ENCODE data around the gene PKD2. TPM values are rescaled to one million over a fixed set of nuclear protein-coding genes. Genes with fewer than 3 reads are reported as not detected.

PKD2 gene
- total and polyA plus RNA-seq, 2 of the 13 experiments (the other 11 are each of a cell fraction or from before 2014, with no cell fraction given), result 5.6 to 9.1 TPM

DNA sequence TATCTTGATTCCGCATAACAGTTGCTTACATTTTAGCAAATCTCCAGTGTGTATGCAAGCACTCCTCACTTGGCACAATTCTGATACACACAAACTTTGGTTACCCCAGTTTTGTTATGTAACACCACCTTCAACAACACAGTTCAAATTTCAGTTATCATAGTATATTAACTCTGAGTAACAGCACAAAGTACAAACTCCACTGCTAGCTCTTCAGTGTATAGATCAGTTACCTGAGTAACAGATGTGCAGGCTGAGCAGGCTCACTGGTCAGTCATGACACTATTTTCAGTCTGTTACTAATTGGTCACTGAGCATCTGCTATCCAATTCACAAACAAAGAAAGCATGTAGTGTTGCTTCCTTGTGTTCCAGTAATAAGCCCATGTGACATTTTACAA lies 55.4 kb downstream of the PKD2 start:
- H3K36me3 ChIP-seq (replicated peaks in 1 of 2; ENCODE audit: control insufficient read depth in 1 of 2, insufficient read depth in 2 of 2, low read length in 2 of 2), result peaks cover 4 to 9% of the 10 kb centered on the region in 2 experiments; a peak in 3 of 5 replicates
- BruUV-seq (replicated peaks), result no TSS peak
- no peak overlapping the region for H3K4me3 ChIP-seq (replicated peaks in 1 of 3; ENCODE audit: insufficient read depth in 1 of 3, low read depth in 2 of 3, low read length in 3 of 3)
- H3K27me3 ChIP-seq (ENCODE audit: control insufficient read depth in 1 of 2, insufficient read depth in 2 of 2, low read length in 2 of 2), result no peaks in the 10 kb centered on the region
- in situ Hi-C loops (cut with HindIII; ENCODE audit: extremely low pct_ligation_motif_present, low pct_unique_long_range_greater_than_20kb) (no loop called here), intact Hi-C loops (cut with micrococcal nuclease; ENCODE audit: unreplicated experiment) (loop anchor here (5.0 kb wide), 1 partner anchor 44 kb away; no protein-coding TSS in a partner anchor)
- WGBS (ENCODE audit: low lambda C conversion rate), result 96% methylated on average over 1 of the region's 1 CpG
- no peak overlapping the region for H3K27ac ChIP-seq (ENCODE audit: extremely low read length, insufficient read depth, low read length)
- ATAC-seq (peak; percentile 69), FAIRE-seq (no peak), DNase-seq (ENCODE audit: low spot score) (peak; percentile 25)
- no peak overlapping the region for H2AFZ ChIP-seq (ENCODE audit: low read length)
- no peaks in the 10 kb centered on the region for H3K79me2 ChIP-seq (ENCODE audit: insufficient read depth, low read length)
- POLR2A ChIA-PET, result interaction anchor here (0.6 kb wide), 1 partner anchor 45 kb away, joined by 3 read pairs; no protein-coding TSS in a partner anchor
- H4K20me1 ChIP-seq (ENCODE audit: insufficient read depth, low read length), result no peaks in the 10 kb centered on the region
- peaks cover 26% of the 10 kb centered on the region for H3K4me1 ChIP-seq (ENCODE audit: insufficient read depth, low read length)
- no peak overlapping the region for H3K4me2 ChIP-seq (ENCODE audit: low read depth, low read length)
- CTCF ChIA-PET (ENCODE audit: low intra/inter-chr PET ratio, low total read pairs), result interaction anchor here (1.2 kb wide), 1 partner anchor 143 kb away, joined by 3 read pairs; no protein-coding TSS in a partner anchor
- no peak overlapping the region for H3K9ac ChIP-seq (ENCODE audit: insufficient read depth, low read depth, low read length)
- H3K9me3 ChIP-seq (ENCODE audit: low read length), result no peaks in the 10 kb centered on the region
- TF ChIP-seq NR2F1 (CRISPR knock-in tag; IDR thresholded peaks at IDR 0.05) (no peak), ZNF343 (CRISPR knock-in tag; IDR thresholded peaks at IDR 0.05) (no peak), ARHGAP35 (CRISPR knock-in tag; IDR thresholded peaks at IDR 0.05; ENCODE audit: borderline replicate concordance) (no peak), SOX5 (CRISPR knock-in tag; IDR thresholded peaks at IDR 0.05; ENCODE audit: borderline replicate concordance) (0 out of 2 replicates have a peak, but pooled peaks have one; percentile 23), SIX4 (CRISPR knock-in tag; IDR thresholded peaks at IDR 0.05) (0 out of 2 replicates have a peak, but pooled peaks have one; percentile 35), ZNF446 (CRISPR knock-in tag; IDR thresholded peaks at IDR 0.05) (no peak), RBM22 (optimal IDR thresholded peaks at IDR 0.05; ENCODE audit: low read length) (no peak), ZNF17 (CRISPR knock-in tag; IDR thresholded peaks at IDR 0.05) (no peak), ZNF510 (CRISPR knock-in tag; IDR thresholded peaks at IDR 0.05; ENCODE audit: low read depth) (no peak), NCOR1 (IDR thresholded peaks at IDR 0.05; ENCODE audit: borderline replicate concordance, low read length) (peak; percentile 38; the same call in 1 of the 2 replicates)
- TF ChIP-seq, protein P1, sequence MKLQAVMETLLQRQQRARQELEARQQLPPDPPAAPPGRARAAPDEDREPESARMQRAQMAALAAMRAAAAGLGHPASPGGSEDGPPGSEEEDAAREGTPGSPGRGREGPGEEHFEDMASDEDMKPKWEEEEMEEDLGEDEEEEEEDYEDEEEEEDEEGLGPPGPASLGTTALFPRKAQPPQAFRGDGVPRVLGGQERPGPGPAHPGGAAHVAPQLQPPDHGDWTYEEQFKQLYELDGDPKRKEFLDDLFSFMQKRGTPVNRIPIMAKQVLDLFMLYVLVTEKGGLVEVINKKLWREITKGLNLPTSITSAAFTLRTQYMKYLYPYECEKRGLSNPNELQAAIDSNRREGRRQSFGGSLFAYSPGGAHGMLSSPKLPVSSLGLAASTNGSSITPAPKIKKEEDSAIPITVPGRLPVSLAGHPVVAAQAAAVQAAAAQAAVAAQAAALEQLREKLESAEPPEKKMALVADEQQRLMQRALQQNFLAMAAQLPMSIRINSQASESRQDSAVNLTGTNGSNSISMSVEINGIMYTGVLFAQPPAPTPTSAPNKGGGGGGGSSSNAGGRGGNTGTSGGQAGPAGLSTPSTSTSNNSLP (IDR thresholded peaks at IDR 0.05; ENCODE audit: low read depth, low read length), result peak; percentile 74; the same call in 1 of the 2 replicates
- TF ChIP-seq, protein P2, sequence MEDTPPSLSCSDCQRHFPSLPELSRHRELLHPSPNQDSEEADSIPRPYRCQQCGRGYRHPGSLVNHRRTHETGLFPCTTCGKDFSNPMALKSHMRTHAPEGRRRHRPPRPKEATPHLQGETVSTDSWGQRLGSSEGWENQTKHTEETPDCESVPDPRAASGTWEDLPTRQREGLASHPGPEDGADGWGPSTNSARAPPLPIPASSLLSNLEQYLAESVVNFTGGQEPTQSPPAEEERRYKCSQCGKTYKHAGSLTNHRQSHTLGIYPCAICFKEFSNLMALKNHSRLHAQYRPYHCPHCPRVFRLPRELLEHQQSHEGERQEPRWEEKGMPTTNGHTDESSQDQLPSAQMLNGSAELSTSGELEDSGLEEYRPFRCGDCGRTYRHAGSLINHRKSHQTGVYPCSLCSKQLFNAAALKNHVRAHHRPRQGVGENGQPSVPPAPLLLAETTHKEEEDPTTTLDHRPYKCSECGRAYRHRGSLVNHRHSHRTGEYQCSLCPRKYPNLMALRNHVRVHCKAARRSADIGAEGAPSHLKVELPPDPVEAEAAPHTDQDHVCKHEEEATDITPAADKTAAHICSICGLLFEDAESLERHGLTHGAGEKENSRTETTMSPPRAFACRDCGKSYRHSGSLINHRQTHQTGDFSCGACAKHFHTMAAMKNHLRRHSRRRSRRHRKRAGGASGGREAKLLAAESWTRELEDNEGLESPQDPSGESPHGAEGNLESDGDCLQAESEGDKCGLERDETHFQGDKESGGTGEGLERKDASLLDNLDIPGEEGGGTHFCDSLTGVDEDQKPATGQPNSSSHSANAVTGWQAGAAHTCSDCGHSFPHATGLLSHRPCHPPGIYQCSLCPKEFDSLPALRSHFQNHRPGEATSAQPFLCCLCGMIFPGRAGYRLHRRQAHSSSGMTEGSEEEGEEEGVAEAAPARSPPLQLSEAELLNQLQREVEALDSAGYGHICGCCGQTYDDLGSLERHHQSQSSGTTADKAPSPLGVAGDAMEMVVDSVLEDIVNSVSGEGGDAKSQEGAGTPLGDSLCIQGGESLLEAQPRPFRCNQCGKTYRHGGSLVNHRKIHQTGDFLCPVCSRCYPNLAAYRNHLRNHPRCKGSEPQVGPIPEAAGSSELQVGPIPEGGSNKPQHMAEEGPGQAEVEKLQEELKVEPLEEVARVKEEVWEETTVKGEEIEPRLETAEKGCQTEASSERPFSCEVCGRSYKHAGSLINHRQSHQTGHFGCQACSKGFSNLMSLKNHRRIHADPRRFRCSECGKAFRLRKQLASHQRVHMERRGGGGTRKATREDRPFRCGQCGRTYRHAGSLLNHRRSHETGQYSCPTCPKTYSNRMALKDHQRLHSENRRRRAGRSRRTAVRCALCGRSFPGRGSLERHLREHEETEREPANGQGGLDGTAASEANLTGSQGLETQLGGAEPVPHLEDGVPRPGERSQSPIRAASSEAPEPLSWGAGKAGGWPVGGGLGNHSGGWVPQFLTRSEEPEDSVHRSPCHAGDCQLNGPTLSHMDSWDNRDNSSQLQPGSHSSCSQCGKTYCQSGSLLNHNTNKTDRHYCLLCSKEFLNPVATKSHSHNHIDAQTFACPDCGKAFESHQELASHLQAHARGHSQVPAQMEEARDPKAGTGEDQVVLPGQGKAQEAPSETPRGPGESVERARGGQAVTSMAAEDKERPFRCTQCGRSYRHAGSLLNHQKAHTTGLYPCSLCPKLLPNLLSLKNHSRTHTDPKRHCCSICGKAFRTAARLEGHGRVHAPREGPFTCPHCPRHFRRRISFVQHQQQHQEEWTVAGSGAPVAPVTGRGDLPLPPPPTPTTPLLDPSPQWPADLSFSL (CRISPR knock-in tag; IDR thresholded peaks at IDR 0.05), result no peak
- TF ChIP-seq, protein P3, sequence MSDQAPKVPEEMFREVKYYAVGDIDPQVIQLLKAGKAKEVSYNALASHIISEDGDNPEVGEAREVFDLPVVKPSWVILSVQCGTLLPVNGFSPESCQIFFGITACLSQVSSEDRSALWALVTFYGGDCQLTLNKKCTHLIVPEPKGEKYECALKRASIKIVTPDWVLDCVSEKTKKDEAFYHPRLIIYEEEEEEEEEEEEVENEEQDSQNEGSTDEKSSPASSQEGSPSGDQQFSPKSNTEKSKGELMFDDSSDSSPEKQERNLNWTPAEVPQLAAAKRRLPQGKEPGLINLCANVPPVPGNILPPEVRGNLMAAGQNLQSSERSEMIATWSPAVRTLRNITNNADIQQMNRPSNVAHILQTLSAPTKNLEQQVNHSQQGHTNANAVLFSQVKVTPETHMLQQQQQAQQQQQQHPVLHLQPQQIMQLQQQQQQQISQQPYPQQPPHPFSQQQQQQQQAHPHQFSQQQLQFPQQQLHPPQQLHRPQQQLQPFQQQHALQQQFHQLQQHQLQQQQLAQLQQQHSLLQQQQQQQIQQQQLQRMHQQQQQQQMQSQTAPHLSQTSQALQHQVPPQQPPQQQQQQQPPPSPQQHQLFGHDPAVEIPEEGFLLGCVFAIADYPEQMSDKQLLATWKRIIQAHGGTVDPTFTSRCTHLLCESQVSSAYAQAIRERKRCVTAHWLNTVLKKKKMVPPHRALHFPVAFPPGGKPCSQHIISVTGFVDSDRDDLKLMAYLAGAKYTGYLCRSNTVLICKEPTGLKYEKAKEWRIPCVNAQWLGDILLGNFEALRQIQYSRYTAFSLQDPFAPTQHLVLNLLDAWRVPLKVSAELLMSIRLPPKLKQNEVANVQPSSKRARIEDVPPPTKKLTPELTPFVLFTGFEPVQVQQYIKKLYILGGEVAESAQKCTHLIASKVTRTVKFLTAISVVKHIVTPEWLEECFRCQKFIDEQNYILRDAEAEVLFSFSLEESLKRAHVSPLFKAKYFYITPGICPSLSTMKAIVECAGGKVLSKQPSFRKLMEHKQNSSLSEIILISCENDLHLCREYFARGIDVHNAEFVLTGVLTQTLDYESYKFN (CRISPR knock-in tag; conservative IDR thresholded peaks at IDR 0.05), result peak; percentile 16; the same call in 1 of the 2 replicates

Data from HepG2 (cell line).